IMR-90 (cell line): ENCODE data around the gene PLAAT3. TPM values are rescaled to one million over a fixed set of nuclear protein-coding genes. Genes with fewer than 3 reads are reported as not detected.
A peak's percentile ranks its signal among the peaks of the same experiment; 100 is the strongest.

Source experiments
- ATAC-seq: fragments of 200-7000 bp; cut with Tn5 transposase; 2 replicates; pipeline ENCODE4 v1.9.1; 2020; ENCODE audit warnings: low read depth, mild to moderate bottlenecking, moderate library complexity
- BruUV-seq: library from RNA; stranded (reverse); fragments of 400-500 nt; replicated peaks from 2 replicates; lab custom pipeline; 2021; lab: Mats Ljungman, UMichigan
- CTCF ChIA-PET: fragments of 300-600 bp; formaldehyde crosslinking; extraction: SDS; loops from one replicate; lab custom pipeline; 2021; ENCODE audit warnings: antibody characterized with exemption; lab: Yijun Ruan, JAX
- POLR2A ChIA-PET: fragments of 300-600 bp; sonication (Branson Sonifier 250); formaldehyde crosslinking; loops from one replicate; lab custom pipeline; 2022; ENCODE audit warnings: antibody characterized with exemption; ENCODE audit not compliant: unreplicated experiment; lab: Charles Lee
- DNase-seq: peaks from one replicate; pipeline ENCODE4 v3.0.0; 2013
- H2AFZ ChIP-seq: replicated peaks from 2 replicates; pipeline ENCODE3; 2013; ENCODE audit warnings: low read length, mild to moderate bottlenecking; ENCODE audit not compliant: poor library complexity
- H2AK5ac ChIP-seq: 2 replicates; pipeline ENCODE4 v1.6.1; 2013; ENCODE audit warnings: low read depth, low read length, inconsistent platforms
- H2AK9ac ChIP-seq: replicated peaks from 2 replicates; pipeline ENCODE3; 2013; ENCODE audit warnings: mild to moderate bottlenecking, low read depth, low read length, moderate library complexity; ENCODE audit not compliant: poor library complexity
- H2BK120ac ChIP-seq: 2 replicates; pipeline ENCODE4 v1.6.1; 2013; ENCODE audit warnings: low read depth, low read length, inconsistent platforms
- H2BK15ac ChIP-seq: 3 replicates; pipeline ENCODE4 v1.6.1; 2013; ENCODE audit warnings: low read depth, low read length, inconsistent platforms
- H2BK20ac ChIP-seq: 2 replicates; pipeline ENCODE4 v1.6.1; 2013; ENCODE audit warnings: low read depth, mild to moderate bottlenecking, inconsistent platforms, low read length, moderate library complexity
- H2BK5ac ChIP-seq: 2 replicates; pipeline ENCODE4 v1.6.1; 2013; ENCODE audit warnings: mild to moderate bottlenecking, low read depth, low read length, inconsistent platforms; ENCODE audit not compliant: poor library complexity, severe bottlenecking
- H3K14ac ChIP-seq: replicated peaks from 2 replicates; pipeline ENCODE4 v1.6.1; 2013; ENCODE audit warnings: low read depth, low read length, inconsistent platforms
- H3K18ac ChIP-seq: 2 replicates; pipeline ENCODE4 v1.6.1; 2013; ENCODE audit warnings: low read depth, low read length, control low read depth
- H3K23ac ChIP-seq: 2 replicates; pipeline ENCODE4 v1.6.1; 2013; ENCODE audit warnings: low read depth, low read length, inconsistent platforms
- H3K27ac ChIP-seq: 2 replicates; pipeline ENCODE4 v1.5.1; 2013; ENCODE audit warnings: mild to moderate bottlenecking, control low read depth, low read length; ENCODE audit not compliant: insufficient read depth
- H3K27me3 ChIP-seq: 2 replicates; pipeline ENCODE4 v1.6.1; 2013; ENCODE audit warnings: low read length; ENCODE audit not compliant: control insufficient read depth, insufficient read depth
- H3K36me3 ChIP-seq: 2 replicates; pipeline ENCODE4 v1.6.1; 2013; ENCODE audit warnings: low read length, mixed read lengths; ENCODE audit not compliant: control insufficient read depth, insufficient read depth
- H3K4ac ChIP-seq: 2 replicates; pipeline ENCODE4 v1.6.1; 2013; ENCODE audit warnings: low read depth, low read length, inconsistent platforms
- H3K4me1 ChIP-seq: 2 replicates; pipeline ENCODE4 v1.6.1; 2013; ENCODE audit warnings: low read length, mixed read lengths; ENCODE audit not compliant: control insufficient read depth, insufficient read depth
- H3K4me2 ChIP-seq: 2 replicates; pipeline ENCODE4 v1.6.1; 2013; ENCODE audit warnings: low read depth, mild to moderate bottlenecking, control low read depth, low read length, moderate library complexity
- H3K4me3 ChIP-seq: 2 replicates; pipeline ENCODE4 v1.5.1; 2013; ENCODE audit warnings: low read depth, mild to moderate bottlenecking, control low read depth, low read length, moderate library complexity; ENCODE audit not compliant: insufficient read depth
- H3K56ac ChIP-seq: 2 replicates; pipeline ENCODE4 v1.6.1; 2013; ENCODE audit warnings: low read length, inconsistent platforms; ENCODE audit not compliant: insufficient read depth; ENCODE audit errors: extremely low read depth
- H3K79me1 ChIP-seq, 2 experiments: 2 replicates each; pipeline ENCODE4 v1.6.1; 2013; ENCODE audit warnings: low read length in 2 of 2, inconsistent platforms in 1 of 2, low read depth in 1 of 2
- H3K9ac ChIP-seq: 2 replicates; pipeline ENCODE4 v1.6.1; 2013; ENCODE audit warnings: low read depth, low read length, control low read depth
- H3K9me1 ChIP-seq: 2 replicates; pipeline ENCODE4 v1.6.1; 2013; ENCODE audit warnings: low read length, inconsistent platforms; ENCODE audit not compliant: insufficient read depth
- H3K9me3 ChIP-seq: 2 replicates; pipeline ENCODE4 v1.6.1; 2013; ENCODE audit warnings: low read length; ENCODE audit not compliant: control insufficient read depth, insufficient read depth
- H4K20me1 ChIP-seq: 2 replicates; pipeline ENCODE4 v1.6.1; 2013; ENCODE audit warnings: low read length, inconsistent platforms; ENCODE audit not compliant: insufficient read depth
- H4K5ac ChIP-seq: 2 replicates; pipeline ENCODE4 v1.6.1; 2013; ENCODE audit warnings: mild to moderate bottlenecking, low read depth, low read length, control low read depth
- H4K8ac ChIP-seq, 2 experiments: 2 replicates each; pipeline ENCODE4 v1.6.1; 2013; ENCODE audit warnings: low read depth in 2 of 2, low read length in 2 of 2, control low read depth in 1 of 2, inconsistent platforms in 1 of 2
- H4K91ac ChIP-seq: 2 replicates; pipeline ENCODE4 v1.6.1; 2013; ENCODE audit warnings: low read depth, low read length, inconsistent platforms; ENCODE audit not compliant: insufficient read depth
- CTCF ChIP-seq: conservative IDR thresholded peaks from 2 replicates; pipeline ENCODE4 v1.5.1; 2012; ENCODE audit warnings: mild to moderate bottlenecking, low read depth, low read length, improper control_type of control experiment
- FOS ChIP-seq: fragments of 150-350 bp; IDR thresholded peaks from 2 replicates; pipeline ENCODE4 v1.6.1; 2016; ENCODE audit warnings: low read depth, low read length
- NFE2L2 ChIP-seq: fragments of 150-350 bp; IDR thresholded peaks from 2 replicates; pipeline ENCODE4 v1.6.1; 2016; ENCODE audit warnings: low read depth, mild to moderate bottlenecking, low read length
- RAD21 ChIP-seq: IDR thresholded peaks from 2 replicates; pipeline ENCODE4 v1.6.1; 2012; ENCODE audit warnings: low read length, improper control_type of control experiment
- SMC3 ChIP-seq: fragments of 150-350 bp; IDR thresholded peaks from 2 replicates; pipeline ENCODE4 v1.6.1; 2016; ENCODE audit warnings: low read depth, mild to moderate bottlenecking, antibody characterized with exemption, low read length, moderate library complexity
- USF2 ChIP-seq: fragments of 150-350 bp; IDR thresholded peaks from 2 replicates; pipeline ENCODE4 v1.6.1; 2017; ENCODE audit warnings: mild to moderate bottlenecking, antibody characterized with exemption, low read length, low read depth
- WGBS, 2 experiments: methylation state at CpG; one replicate each; pipeline versions ENCODE4 v1.1.5 to v1.1.7; 2013; ENCODE audit warnings: missing lambda C conversion rate in 2 of 2; ENCODE audit not compliant: insufficient read length in 1 of 2; ENCODE audit errors: extremely low coverage in 2 of 2; 5-methylcytosine and 5-hydroxymethylcytosine counted together
- dilution Hi-C: fragments of 300-500 bp; cut with HindIII; formaldehyde crosslinking; loops from one replicate; pipeline ENCODE4 v1.14.3; 2018; ENCODE audit warnings: low sequenced_read_pairs; ENCODE audit not compliant: unreplicated experiment
- in situ Hi-C: fragments of 300-500 bp; cut with MboI; formaldehyde crosslinking; loops from 3 replicates; pipeline ENCODE4 v1.14.3; 2019; ENCODE audit warnings: low sequenced_read_pairs, inconsistent platforms, mixed read lengths
- intact Hi-C: fragments of 100-400 bp; cut with micrococcal nuclease; formaldehyde crosslinking; loops from 2 replicates; pipeline ENCODE4 v1.10.0; 2022
- polyA plus RNA-seq, 3 experiments: library from polyadenylated mRNA; depleted of rRNA; stranded (reverse); fragments of >200 nt; gene quantifications; 2 replicates each; pipeline ENCODE4 v1.2.3, GENCODE V29; 2012; ENCODE audit warnings: low replicate concordance in 1 of 3
- total RNA-seq: library from RNA; depleted of rRNA; stranded (reverse); fragments of >200 nt; gene quantifications from 2 replicates; pipeline ENCODE4 v1.2.3, GENCODE V29; 2012

PLAAT3 gene
- total and polyA plus RNA-seq, 2 of the 4 experiments (the other 2 are of a cell fraction): 3.2 to 3.9 TPM

- DNase-seq (peak; percentile 44), ATAC-seq (peak; percentile 77)
- Histone ChIP-seq H2BK120ac (no peak overlapping the region), H3K23ac (no peak overlapping the region), H4K91ac (no peak overlapping the region), H3K4ac (no peak overlapping the region), H3K27ac (no peak overlapping the region), H4K20me1 (no peaks in the 10 kb centered on the region), H3K18ac (no peak overlapping the region), H3K36me3 (no peaks in the 10 kb centered on the region), H4K8ac (no peak overlapping the region), H3K56ac (no peak overlapping the region), H3K4me2 (no peak overlapping the region), H2AK9ac (peak overlapping the region; percentile 15), H2BK20ac (no peak overlapping the region), H3K9me3 (no peaks in the 10 kb centered on the region), H3K9ac (no peak overlapping the region), H3K14ac (no peak overlapping the region), H2AK5ac (no peak overlapping the region), H3K27me3 (no peaks in the 10 kb centered on the region), H3K4me3 (no peak overlapping the region), H2BK5ac (no peak overlapping the region), H3K79me1 (no peaks in the 10 kb centered on the region), H2BK15ac (no peak overlapping the region), H3K4me1 (peaks cover 2% of the 10 kb centered on the region), H4K5ac (no peak overlapping the region), H3K9me1 (no peaks in the 10 kb centered on the region), H2AFZ (peak overlapping the region; percentile 1)
- CTCF ChIA-PET: interaction anchor here (1.0 kb wide), 1 partner anchor 19 kb away, joined by 3 read pairs; no protein-coding TSS in a partner anchor
- whole genome bisulfite sequencing, 2 experiments: no CpG with 5 or more reads among the region's 4 CpGs
- intact Hi-C loops (no loop called here), dilution Hi-C loops (no loop called here), in situ Hi-C loops (no loop called here)
- BruUV-seq: no TSS peak
- POLR2A ChIA-PET: no interaction called here
- TF ChIP-seq CTCF (peak; percentile 67), RAD21 (peak; percentile 79), SMC3 (peak; percentile 69), USF2 (no peak), NFE2L2 (no peak), FOS (no peak)
Measured at GRCh38 chr11:63592975-63593395, 21.2 kb downstream of the PLAAT3 start.
